ENCODE data around the gene RAD51D.
A peak's percentile ranks its signal among the peaks of the same experiment; 100 is the strongest.

The RAD51D gene

DNA sequence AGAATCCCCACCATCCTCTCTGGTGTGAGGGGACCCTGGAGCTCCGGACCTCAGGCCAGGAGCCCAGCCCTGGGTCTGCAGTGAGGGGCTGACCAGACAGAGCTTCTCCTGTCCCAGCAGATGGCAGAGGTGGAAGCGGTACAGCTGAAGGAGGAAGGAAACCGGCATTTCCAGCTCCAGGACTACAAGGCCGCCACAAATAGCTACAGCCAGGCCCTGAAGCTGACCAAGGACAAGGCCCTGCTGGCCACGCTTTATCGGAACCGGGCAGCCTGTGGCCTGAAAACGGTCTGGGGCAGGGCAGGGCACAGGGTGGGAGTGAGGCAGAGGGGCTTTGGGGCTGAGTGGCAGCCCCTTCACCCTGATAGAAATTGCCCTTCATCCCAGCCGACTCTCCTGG is 28.5 kb upstream of the RAD51D start:
- H3K23ac ChIP-seq (ENCODE audit: low read length), result no peak overlapping the region
- H3K56ac ChIP-seq (ENCODE audit: low read length), result no peak overlapping the region
- no peak overlapping the region for H2BK120ac ChIP-seq (ENCODE audit: low read depth, low read length)
- no peak overlapping the region for H2BK15ac ChIP-seq (replicated peaks; ENCODE audit: low read depth)
- no peak overlapping the region for H3K27ac ChIP-seq (ENCODE audit: low read depth, low read length)
- H3K9ac ChIP-seq (ENCODE audit: low read length), result no peak overlapping the region
- no peak overlapping the region for H3K4me3 ChIP-seq (ENCODE audit: low read length)
- no peak overlapping the region for H2AK5ac ChIP-seq (ENCODE audit: low read length)
- H3K79me2 ChIP-seq (ENCODE audit: control insufficient read depth, insufficient read depth, low read length), result no peaks in the 10 kb centered on the region
- no peaks in the 10 kb centered on the region for H3K79me1 ChIP-seq (ENCODE audit: low read length)
- H4K8ac ChIP-seq (ENCODE audit: low read depth, low read length), result no peak overlapping the region
- no peak for DNase-seq
- no CpG with 5 or more reads among the region's 9 CpGs for WGBS (ENCODE audit: extremely low coverage, insufficient coverage, low lambda C conversion rate)
- no peaks in the 10 kb centered on the region for H3K36me3 ChIP-seq (ENCODE audit: control insufficient read depth, insufficient read depth, low read length)
- no peaks in the 10 kb centered on the region for H3K4me1 ChIP-seq (ENCODE audit: control insufficient read depth, low read depth, low read length)
- no peak overlapping the region for H2BK5ac ChIP-seq (ENCODE audit: low read length)
- H3K27me3 ChIP-seq (ENCODE audit: insufficient read depth, low read length, poor library complexity), result no peaks in the 10 kb centered on the region
- no peak overlapping the region for H4K5ac ChIP-seq (ENCODE audit: low read length)
- H3K4me2 ChIP-seq (ENCODE audit: low read length), result no peak overlapping the region
- H3K4ac ChIP-seq (ENCODE audit: low read depth, low read length), result no peak overlapping the region
- no peak overlapping the region for H3K18ac ChIP-seq (ENCODE audit: low read length)

DNA sequence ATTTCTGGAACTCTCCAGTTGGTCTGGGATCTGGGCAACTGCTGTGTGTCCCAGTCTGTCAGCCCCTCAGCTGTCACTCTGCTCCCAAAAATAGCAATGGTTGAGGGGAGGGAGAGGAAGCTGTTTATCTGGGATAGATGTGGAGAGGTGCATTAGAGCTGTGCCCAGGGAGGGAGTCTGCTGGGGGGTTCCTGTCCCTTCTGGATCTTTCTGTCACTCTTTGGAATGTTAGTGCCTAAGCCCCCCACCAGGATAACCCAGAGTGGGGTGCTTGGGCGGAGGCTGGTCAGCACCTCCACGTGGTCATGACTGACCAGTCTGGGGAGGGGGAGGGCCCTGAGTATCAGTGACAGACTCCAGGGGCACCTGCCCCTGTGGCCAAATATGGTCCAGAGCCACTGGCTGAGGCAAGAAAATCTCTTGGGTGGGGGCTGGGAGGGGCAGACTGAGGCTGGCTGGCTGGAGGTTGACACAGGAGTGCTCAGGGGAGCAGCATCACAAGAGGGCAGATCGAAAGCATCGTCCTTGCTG is 27.8 kb upstream of the RAD51D start, which contains the start of gene UNC45B:
TSS of gene UNC45B (plus strand) at position 443 of the 531 bp plus-strand sequence. CDS start 447 bp downstream, outside the sequence.
- Histone ChIP-seq H3K79me1 (ENCODE audit: low read length) (no peaks in the 10 kb centered on the region), H2BK5ac (ENCODE audit: low read length) (no peak within 1 kb of the TSS), H3K79me2 (ENCODE audit: control insufficient read depth, insufficient read depth, low read length) (no peaks in the 10 kb centered on the region), H3K4me3 (ENCODE audit: low read length) (no peak within 1 kb of the TSS), H3K56ac (ENCODE audit: low read length) (peak within 1 kb of the TSS; percentile 46), H3K27ac (ENCODE audit: low read depth, low read length) (no peak within 1 kb of the TSS), H3K9ac (ENCODE audit: low read length) (no peak within 1 kb of the TSS), H2BK15ac (replicated peaks; ENCODE audit: low read depth) (no peak within 1 kb of the TSS), H3K4me2 (ENCODE audit: low read length) (no peak within 1 kb of the TSS), H3K27me3 (ENCODE audit: insufficient read depth, low read length, poor library complexity) (no peaks in the 10 kb centered on the region), H4K8ac (ENCODE audit: low read depth, low read length) (no peak within 1 kb of the TSS), H3K4me1 (ENCODE audit: control insufficient read depth, low read depth, low read length) (no peaks in the 10 kb centered on the region), H4K5ac (ENCODE audit: low read length) (no peak within 1 kb of the TSS), H3K18ac (ENCODE audit: low read length) (no peak within 1 kb of the TSS), H2AK5ac (ENCODE audit: low read length) (no peak within 1 kb of the TSS), H3K4ac (ENCODE audit: low read depth, low read length) (no peak within 1 kb of the TSS), H2BK120ac (ENCODE audit: low read depth, low read length) (no peak within 1 kb of the TSS), H3K23ac (ENCODE audit: low read length) (no peak within 1 kb of the TSS), H3K36me3 (ENCODE audit: control insufficient read depth, insufficient read depth, low read length) (no peaks in the 10 kb centered on the region)
- WGBS (ENCODE audit: extremely low coverage, insufficient coverage, low lambda C conversion rate), result no CpG with 5 or more reads among the region's 4 CpGs
- DNase-seq, result no peak

DNA sequence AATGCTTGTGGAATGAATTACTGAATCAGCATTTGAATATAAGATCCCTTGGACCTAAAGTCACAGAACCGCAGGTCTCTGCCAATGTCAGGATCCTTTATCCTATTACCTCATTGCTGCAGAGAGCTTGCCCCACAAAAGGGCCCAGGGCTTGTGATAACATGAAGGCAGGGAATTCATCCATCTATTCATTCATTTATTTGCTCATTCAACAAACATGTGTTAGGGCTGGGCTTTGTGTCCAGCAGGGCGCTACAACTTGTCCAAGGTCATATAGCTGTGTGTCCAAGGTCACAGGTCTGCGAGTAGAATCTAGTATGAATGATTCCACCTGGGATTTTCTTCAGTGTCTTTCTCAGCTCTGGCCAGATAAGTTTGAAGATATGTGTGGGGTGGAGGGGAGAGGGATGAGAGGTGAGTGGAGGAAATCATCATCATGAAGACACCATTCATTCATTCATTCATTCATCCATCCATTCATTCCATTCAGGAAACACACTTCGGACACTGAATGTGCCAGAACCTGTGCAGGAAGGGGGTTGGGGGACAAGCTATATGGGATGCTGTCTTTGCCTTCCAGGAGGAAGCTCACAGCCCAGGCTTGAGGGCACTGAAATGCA is 26.7 kb upstream of the RAD51D start:
- H3K79me1 ChIP-seq (ENCODE audit: low read length), result peaks cover 2% of the 10 kb centered on the region
- H2BK5ac ChIP-seq (ENCODE audit: low read length), result no peak overlapping the region
- H2BK120ac ChIP-seq (ENCODE audit: low read depth, low read length), result no peak overlapping the region
- WGBS (ENCODE audit: extremely low coverage, insufficient coverage, low lambda C conversion rate), result no CpG with 5 or more reads among the region's 4 CpGs
- no peaks in the 10 kb centered on the region for H3K27me3 ChIP-seq (ENCODE audit: insufficient read depth, low read length, poor library complexity)
- H3K4me3 ChIP-seq (ENCODE audit: low read length), result no peak overlapping the region
- no peaks in the 10 kb centered on the region for H3K4me1 ChIP-seq (ENCODE audit: control insufficient read depth, low read depth, low read length)
- no peak overlapping the region for H2BK15ac ChIP-seq (replicated peaks; ENCODE audit: low read depth)
- H3K23ac ChIP-seq (ENCODE audit: low read length), result no peak overlapping the region
- H3K18ac ChIP-seq (ENCODE audit: low read length), result no peak overlapping the region
- no peak overlapping the region for H3K9ac ChIP-seq (ENCODE audit: low read length)
- no peak overlapping the region for H2AK5ac ChIP-seq (ENCODE audit: low read length)
- H3K27ac ChIP-seq (ENCODE audit: low read depth, low read length), result no peak overlapping the region
- H3K4ac ChIP-seq (ENCODE audit: low read depth, low read length), result no peak overlapping the region
- H4K8ac ChIP-seq (ENCODE audit: low read depth, low read length), result no peak overlapping the region
- no peak for DNase-seq
- no peaks in the 10 kb centered on the region for H3K36me3 ChIP-seq (ENCODE audit: control insufficient read depth, insufficient read depth, low read length)
- no peak overlapping the region for H4K5ac ChIP-seq (ENCODE audit: low read length)
- H3K4me2 ChIP-seq (ENCODE audit: low read length), result no peak overlapping the region
- H3K56ac ChIP-seq (ENCODE audit: low read length), result no peak overlapping the region
- H3K79me2 ChIP-seq (ENCODE audit: control insufficient read depth, insufficient read depth, low read length), result peaks cover 6% of the 10 kb centered on the region

DNA sequence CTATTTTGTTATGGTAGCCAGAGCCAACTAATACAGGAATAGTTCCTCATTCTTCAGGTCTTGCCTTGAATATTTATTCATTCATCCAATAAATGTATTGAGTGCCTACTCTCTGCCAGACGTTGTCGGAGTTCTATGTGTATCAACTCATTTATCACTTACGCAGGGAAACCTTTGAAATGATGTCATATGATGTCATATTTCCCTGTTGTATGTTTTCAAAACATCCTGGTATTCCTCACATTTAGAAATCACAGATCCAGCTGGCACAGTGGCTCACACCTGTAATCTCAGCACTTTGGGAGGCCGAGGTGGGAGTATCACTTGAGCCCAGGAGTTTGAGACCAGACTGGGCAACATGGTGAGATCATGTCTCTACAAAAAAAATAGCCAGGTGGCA is 25.2 kb upstream of the RAD51D start:
- no peak overlapping the region for H2BK15ac ChIP-seq (replicated peaks; ENCODE audit: low read depth)
- H3K36me3 ChIP-seq (ENCODE audit: control insufficient read depth, insufficient read depth, low read length), result no peaks in the 10 kb centered on the region
- no peak overlapping the region for H3K4me2 ChIP-seq (ENCODE audit: low read length)
- H3K4ac ChIP-seq (ENCODE audit: low read depth, low read length), result no peak overlapping the region
- no peak overlapping the region for H3K56ac ChIP-seq (ENCODE audit: low read length)
- H3K27me3 ChIP-seq (ENCODE audit: insufficient read depth, low read length, poor library complexity), result no peaks in the 10 kb centered on the region
- H3K4me3 ChIP-seq (ENCODE audit: low read length), result no peak overlapping the region
- no peak overlapping the region for H4K8ac ChIP-seq (ENCODE audit: low read depth, low read length)
- no peak overlapping the region for H2BK120ac ChIP-seq (ENCODE audit: low read depth, low read length)
- peaks cover 2% of the 10 kb centered on the region for H3K79me1 ChIP-seq (ENCODE audit: low read length)
- no peak overlapping the region for H4K5ac ChIP-seq (ENCODE audit: low read length)
- WGBS (ENCODE audit: extremely low coverage, insufficient coverage, low lambda C conversion rate), result no CpG with 5 or more reads among the region's 4 CpGs
- no peaks in the 10 kb centered on the region for H3K4me1 ChIP-seq (ENCODE audit: control insufficient read depth, low read depth, low read length)
- no peak for DNase-seq
- H2BK5ac ChIP-seq (ENCODE audit: low read length), result no peak overlapping the region
- H3K27ac ChIP-seq (ENCODE audit: low read depth, low read length), result no peak overlapping the region
- no peak overlapping the region for H3K18ac ChIP-seq (ENCODE audit: low read length)
- H3K9ac ChIP-seq (ENCODE audit: low read length), result no peak overlapping the region
- no peak overlapping the region for H2AK5ac ChIP-seq (ENCODE audit: low read length)
- peaks cover 18% of the 10 kb centered on the region for H3K79me2 ChIP-seq (ENCODE audit: control insufficient read depth, insufficient read depth, low read length)
- no peak overlapping the region for H3K23ac ChIP-seq (ENCODE audit: low read length)

DNA sequence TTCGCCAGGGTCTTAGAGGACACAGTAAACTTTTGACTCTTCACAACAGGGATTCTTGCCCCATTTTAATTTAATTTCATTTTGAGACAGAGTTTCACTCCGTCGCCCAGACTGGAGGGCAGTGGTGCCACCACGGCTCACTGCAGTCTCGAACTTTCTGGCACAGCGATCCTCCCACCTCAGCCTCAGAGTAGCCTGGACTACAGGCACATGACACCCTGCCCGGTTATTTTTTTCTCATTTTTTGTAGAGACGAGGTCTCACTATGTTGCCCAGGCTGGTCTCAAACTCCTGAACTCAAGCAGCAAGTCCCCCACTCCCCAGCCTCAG is 22.8 kb upstream of the RAD51D start:
- WGBS (ENCODE audit: extremely low coverage, insufficient coverage, low lambda C conversion rate), result no CpG with 5 or more reads among the region's 8 CpGs
- H3K56ac ChIP-seq (ENCODE audit: low read length), result peak overlapping the region; percentile 64
- H3K23ac ChIP-seq (ENCODE audit: low read length), result no peak overlapping the region

More for the DNA sequence above, 22.8 kb upstream of the RAD51D start:
- no peaks in the 10 kb centered on the region for H3K4me1 ChIP-seq (ENCODE audit: control insufficient read depth, low read depth, low read length)
- no peak overlapping the region for H4K5ac ChIP-seq (ENCODE audit: low read length)
- H3K4me2 ChIP-seq (ENCODE audit: low read length), result no peak overlapping the region
- H3K18ac ChIP-seq (ENCODE audit: low read length), result no peak overlapping the region
- DNase-seq, result no peak
- no peak overlapping the region for H2AK5ac ChIP-seq (ENCODE audit: low read length)
- peaks cover 8% of the 10 kb centered on the region for H3K79me1 ChIP-seq (ENCODE audit: low read length)
- no peak overlapping the region for H2BK120ac ChIP-seq (ENCODE audit: low read depth, low read length)
- H3K4me3 ChIP-seq (ENCODE audit: low read length), result no peak overlapping the region
- no peak overlapping the region for H2BK5ac ChIP-seq (ENCODE audit: low read length)
- no peak overlapping the region for H3K27ac ChIP-seq (ENCODE audit: low read depth, low read length)
- H3K36me3 ChIP-seq (ENCODE audit: control insufficient read depth, insufficient read depth, low read length), result peaks cover 11% of the 10 kb centered on the region
- peaks cover 18% of the 10 kb centered on the region for H3K79me2 ChIP-seq (ENCODE audit: control insufficient read depth, insufficient read depth, low read length)
- no peak overlapping the region for H4K8ac ChIP-seq (ENCODE audit: low read depth, low read length)
- no peak overlapping the region for H2BK15ac ChIP-seq (replicated peaks; ENCODE audit: low read depth)
- H3K9ac ChIP-seq (ENCODE audit: low read length), result peak overlapping the region; percentile 21
- no peaks in the 10 kb centered on the region for H3K27me3 ChIP-seq (ENCODE audit: insufficient read depth, low read length, poor library complexity)
- no peak overlapping the region for H3K4ac ChIP-seq (ENCODE audit: low read depth, low read length)
